ENCODE measurements around the gene NYNRIN. TPM values are rescaled to one million over a fixed set of nuclear protein-coding genes. Genes with fewer than 3 reads are reported as not detected.
"Not testable (repeated sequence)": the region's sequence is repeated elsewhere in the genome, so short reads cannot be mapped to it uniquely, and the experiment has no call there.

Gene NYNRIN
- total and polyA plus RNA-seq, 2 of the 4 experiments (the other 2 are of a cell fraction): 2.2 to 5.4 TPM

DNA sequence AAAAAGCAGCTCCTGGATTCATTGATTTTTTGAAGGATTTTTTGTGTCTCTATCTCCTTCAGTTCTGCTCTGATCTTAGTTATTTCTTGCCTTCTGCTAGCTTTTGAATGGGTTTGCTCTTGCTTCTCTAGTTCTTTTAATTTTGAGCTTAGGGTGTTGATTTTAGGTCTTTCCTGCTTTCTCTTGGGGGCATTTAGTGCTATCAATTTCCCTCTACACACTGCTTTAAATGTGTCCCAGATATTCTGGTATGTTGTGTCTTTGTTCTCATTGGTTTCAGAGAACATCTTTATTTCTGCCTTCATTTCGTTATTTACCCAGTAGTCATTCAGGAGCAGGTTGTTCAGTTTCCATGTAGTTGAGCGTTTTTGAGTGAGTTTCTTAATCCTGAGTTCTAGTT, 52.0 kb downstream of the NYNRIN start:
- H2AFZ ChIP-seq (replicated peaks; ENCODE audit: low read length, poor library complexity); dilution Hi-C loops (cut with HindIII; ENCODE audit: low sequenced_read_pairs, unreplicated experiment); H3K23ac ChIP-seq (ENCODE audit: low read depth, low read length); ATAC-seq (ENCODE audit: low read depth); H3K9me1 ChIP-seq (ENCODE audit: insufficient read depth, low read length); H3K27ac ChIP-seq (ENCODE audit: insufficient read depth, low read length); H3K36me3 ChIP-seq (ENCODE audit: control insufficient read depth, insufficient read depth, low read length); H3K79me1 ChIP-seq (ENCODE audit: low read depth in 1 of 2, low read length in 2 of 2); H4K5ac ChIP-seq (ENCODE audit: low read depth, low read length); H3K9ac ChIP-seq (ENCODE audit: low read depth, low read length); BruUV-seq (replicated peaks); H2AK5ac ChIP-seq (ENCODE audit: low read depth, low read length); H2BK20ac ChIP-seq (ENCODE audit: low read depth, low read length); H4K20me1 ChIP-seq (ENCODE audit: insufficient read depth, low read length); H3K4ac ChIP-seq (ENCODE audit: low read depth, low read length); H3K9me3 ChIP-seq (ENCODE audit: control insufficient read depth, insufficient read depth, low read length); H3K14ac ChIP-seq (replicated peaks; ENCODE audit: low read depth, low read length); H3K4me3 ChIP-seq (ENCODE audit: insufficient read depth, low read depth, low read length); intact Hi-C loops (cut with micrococcal nuclease); in situ Hi-C loops (cut with MboI; ENCODE audit: low sequenced_read_pairs); DNase-seq; H3K18ac ChIP-seq (ENCODE audit: low read depth, low read length); H2AK9ac ChIP-seq (replicated peaks; ENCODE audit: low read depth, low read length, poor library complexity); H3K4me1 ChIP-seq (ENCODE audit: control insufficient read depth, insufficient read depth, low read length); H3K4me2 ChIP-seq (ENCODE audit: low read depth, low read length); H4K8ac ChIP-seq (ENCODE audit: low read depth in 2 of 2, low read length in 2 of 2); H2BK120ac ChIP-seq (ENCODE audit: low read depth, low read length); H2BK15ac ChIP-seq (ENCODE audit: low read depth, low read length); CTCF ChIA-PET; H3K27me3 ChIP-seq (ENCODE audit: control insufficient read depth, insufficient read depth, low read length); H4K91ac ChIP-seq (ENCODE audit: insufficient read depth, low read depth, low read length); H2BK5ac ChIP-seq (ENCODE audit: low read depth, low read length, poor library complexity, severe bottlenecking); H3K56ac ChIP-seq (ENCODE audit: extremely low read depth, insufficient read depth, low read length): not testable (repeated sequence)
- WGBS, 2 experiments (ENCODE audit: extremely low coverage in 2 of 2, insufficient read length in 1 of 2): no CpG with 5 or more reads among the region's 2 CpGs
- POLR2A ChIA-PET (ENCODE audit: unreplicated experiment): interaction anchor here (0.6 kb wide), 1 partner anchor 1754 kb away, joined by 3 read pairs; no protein-coding TSS in a partner anchor

Data from IMR-90 (cell line).